NB4 (cell line): ENCODE data around the gene ASS1.

Experiments
- MYC ChIP-seq: IDR thresholded peaks from 2 replicates; pipeline ENCODE4 v1.6.1; 2011; ENCODE audit warnings: low read depth, low read length
- POLR2A ChIP-seq: IDR thresholded peaks from 2 replicates; pipeline ENCODE4 v1.6.1; 2011; ENCODE audit warnings: mild to moderate bottlenecking; ENCODE audit not compliant: insufficient read length; ENCODE audit errors: extremely low read depth
- TF ChIP-seq, protein P1 (sequence below): IDR thresholded peaks from one replicate; pipeline ENCODE4 v1.5.1; 2012; ENCODE audit warnings: low read depth, low read length

DNA sequence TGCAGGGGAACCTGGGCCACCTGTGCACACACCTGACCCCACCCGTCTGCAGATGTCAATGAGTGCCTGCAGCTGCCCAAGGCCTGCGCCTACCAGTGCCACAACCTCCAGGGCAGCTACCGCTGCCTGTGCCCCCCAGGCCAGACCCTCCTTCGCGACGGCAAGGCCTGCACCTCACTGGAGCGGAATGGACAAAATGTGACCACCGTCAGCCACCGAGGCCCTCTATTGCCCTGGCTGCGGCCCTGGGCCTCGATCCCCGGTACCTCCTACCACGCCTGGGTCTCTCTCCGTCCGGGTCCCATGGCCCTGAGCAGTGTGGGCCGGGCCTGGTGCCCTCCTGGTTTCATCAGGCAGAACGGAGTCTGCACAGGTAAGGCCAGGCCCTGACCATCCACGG, 14.5 kb upstream of the ASS1 start:
- TF ChIP-seq, protein P1, sequence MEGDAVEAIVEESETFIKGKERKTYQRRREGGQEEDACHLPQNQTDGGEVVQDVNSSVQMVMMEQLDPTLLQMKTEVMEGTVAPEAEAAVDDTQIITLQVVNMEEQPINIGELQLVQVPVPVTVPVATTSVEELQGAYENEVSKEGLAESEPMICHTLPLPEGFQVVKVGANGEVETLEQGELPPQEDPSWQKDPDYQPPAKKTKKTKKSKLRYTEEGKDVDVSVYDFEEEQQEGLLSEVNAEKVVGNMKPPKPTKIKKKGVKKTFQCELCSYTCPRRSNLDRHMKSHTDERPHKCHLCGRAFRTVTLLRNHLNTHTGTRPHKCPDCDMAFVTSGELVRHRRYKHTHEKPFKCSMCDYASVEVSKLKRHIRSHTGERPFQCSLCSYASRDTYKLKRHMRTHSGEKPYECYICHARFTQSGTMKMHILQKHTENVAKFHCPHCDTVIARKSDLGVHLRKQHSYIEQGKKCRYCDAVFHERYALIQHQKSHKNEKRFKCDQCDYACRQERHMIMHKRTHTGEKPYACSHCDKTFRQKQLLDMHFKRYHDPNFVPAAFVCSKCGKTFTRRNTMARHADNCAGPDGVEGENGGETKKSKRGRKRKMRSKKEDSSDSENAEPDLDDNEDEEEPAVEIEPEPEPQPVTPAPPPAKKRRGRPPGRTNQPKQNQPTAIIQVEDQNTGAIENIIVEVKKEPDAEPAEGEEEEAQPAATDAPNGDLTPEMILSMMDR: no peak
- TF ChIP-seq POLR2A: no peak
- TF ChIP-seq MYC: no peak
